GM18858 (cell line): ENCODE measurements around the gene TBC1D14.
"Not testable (repeated sequence)": the region's sequence is repeated elsewhere in the genome, so short reads cannot be mapped to it uniquely, and the experiment has no call there.

Source experiments
- ATAC-seq: cut with Tn5 transposase; IDR thresholded peaks from one replicate; pipeline ENCODE4 v1.9.1; 2021; ENCODE audit not compliant: unreplicated experiment

TBC1D14 gene

GRCh38 chr4:6908432-6909112 is 1.1 kb upstream of the TBC1D14 start:
- no peak for ATAC-seq

GRCh38 chr4:6909970-6910339 is 329 bp downstream of the TBC1D14 start:
- peak; percentile 25 for ATAC-seq

GRCh38 chr4:6910340-6910959 is 824 bp downstream of the TBC1D14 start:
- no peak for ATAC-seq

- no peak for ATAC-seq
These were observed 1.6 kb downstream of the TBC1D14 start for GRCh38 chr4:6910960-6911874.

GRCh38 chr4:6911917-6912316 is 2.3 kb downstream of the TBC1D14 start:
- not testable (repeated sequence) for ATAC-seq

- ATAC-seq, result no peak
These were observed 2.8 kb downstream of the TBC1D14 start for GRCh38 chr4:6912441-6912840.

- ATAC-seq, result no peak
These were observed 3.8 kb downstream of the TBC1D14 start for GRCh38 chr4:6913350-6913905.

- ATAC-seq, result no peak
These were observed 4.8 kb downstream of the TBC1D14 start for GRCh38 chr4:6914448-6914847.

- no peak for ATAC-seq
These were observed 5.7 kb downstream of the TBC1D14 start for GRCh38 chr4:6915041-6916005.

- no peak for ATAC-seq
These were observed 6.5 kb downstream of the TBC1D14 start for GRCh38 chr4:6916069-6916586.

- no peak for ATAC-seq
These were observed 7.2 kb downstream of the TBC1D14 start for GRCh38 chr4:6916587-6917460.

GRCh38 chr4:6917461-6918271 is 8.0 kb downstream of the TBC1D14 start:
- no peak for ATAC-seq

GRCh38 chr4:6918338-6918737 is 8.7 kb downstream of the TBC1D14 start:
- ATAC-seq, result no peak

GRCh38 chr4:6920171-6920570 is 10.5 kb downstream of the TBC1D14 start:
- ATAC-seq, result no peak

- ATAC-seq, result no peak
These were observed 13.9 kb downstream of the TBC1D14 start for GRCh38 chr4:6923507-6923906.

GRCh38 chr4:6924361-6924779 is 14.7 kb downstream of the TBC1D14 start:
- no peak for ATAC-seq

- no peak for ATAC-seq
These were observed 15.8 kb downstream of the TBC1D14 start for GRCh38 chr4:6925357-6925836.

- no peak for ATAC-seq
These were observed 16.5 kb downstream of the TBC1D14 start for GRCh38 chr4:6926081-6926480.
